Suprapubic skin (tissue), 4 donors: Measurements from ENCODE around the gene ABCC5.

ENCODE experiments used
- CTCF ChIP-seq, 2 donors: fragments of 200-600 bp in 1 of 2; fragments of 450-650 bp in 1 of 2; sonication (generic) in 1 of 2; IDR thresholded peaks; one replicate each; pipeline ENCODE4 v1.5.1; 2016 to 2019; ENCODE audit warnings: antibody characterized with exemption in 2 of 2, mild to moderate bottlenecking in 1 of 2, moderate library complexity in 1 of 2
- EP300 ChIP-seq: sonication (generic); formaldehyde crosslinking; IDR thresholded peaks from one replicate; pipeline ENCODE4 v1.6.1; 2017; ENCODE audit warnings: antibody characterized with exemption
- POLR2AphosphoS5 ChIP-seq, 3 donors: sonication (generic); formaldehyde crosslinking; IDR thresholded peaks; one replicate each; pipeline ENCODE4 v1.6.1; 2017; ENCODE audit warnings: antibody characterized with exemption in 3 of 3

DNA sequence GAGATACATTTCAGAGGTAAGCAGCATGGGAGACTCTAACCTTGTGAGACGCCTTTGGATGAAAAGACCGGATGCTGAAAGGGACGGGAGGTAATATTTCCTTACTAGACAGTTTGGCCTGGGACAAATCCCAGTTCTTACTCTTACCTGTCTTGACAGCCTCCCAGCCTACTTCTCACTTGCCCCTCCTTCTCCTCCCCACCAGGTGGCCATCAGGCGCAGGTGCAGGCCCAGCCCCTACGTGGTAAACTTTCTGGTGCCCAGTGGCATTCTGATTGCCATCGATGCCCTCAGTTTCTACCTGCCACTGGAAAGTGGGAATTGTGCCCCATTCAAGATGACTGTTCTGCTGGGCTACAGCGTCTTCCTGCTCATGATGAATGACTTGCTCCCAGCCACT lies 20.1 kb upstream of the ABCC5 start:
- TF ChIP-seq CTCF (IDR thresholded peaks at IDR 0.05) (no peak), POLR2AphosphoS5 (IDR thresholded peaks at IDR 0.05) (no peak), EP300 (no peak)
